Measurements from ENCODE around the gene EDC3. TPM values are rescaled to one million over a fixed set of nuclear protein-coding genes. Genes with fewer than 3 reads are reported as not detected.

The EDC3 gene
- total and polyA plus RNA-seq, 9 of the 15 experiments (the other 6 are each of a cell fraction or from before 2014, with no cell fraction given), result 11.7 to 63.9 (median 32.8) TPM

GRCh38 chr15:74725225-74725774 lies 29.5 kb upstream of the EDC3 start, which contains the start of gene CYP1A1:
CYP1A1 (minus strand) TSS chr15:74725528; CDS start chr15:74723097, 2,431 bp downstream.
- no TSS peak for BruUV-seq (replicated peaks)
- peaks cover 39 to 74% of the 10 kb centered on the region in 2 experiments for H3K27me3 ChIP-seq (ENCODE audit: control insufficient read depth in 2 of 2, insufficient read depth in 2 of 2, low read length in 2 of 2)
- FAIRE-seq (no peak), DNase-seq (ENCODE audit: extremely low read depth in 1 of 4, low spot score in 3 of 4) (peak in 1 of 4 experiments; percentile 35), ATAC-seq (peak; percentile 27; the same call in 1 of the 3 replicates)
- in situ Hi-C loops (cut with MboI), result no loop called here
- intact Hi-C loops (cut with micrococcal nuclease), result no loop called here
- POLR2A ChIA-PET, result interaction anchor here (0.6 to 1.3 kb wide), 4 partner anchors 10 to 46 kb away, joined by 3 read pairs; no protein-coding TSS in a partner anchor
- H3K36me3 ChIP-seq (ENCODE audit: control insufficient read depth, insufficient read depth, low read length), result no peaks in the 10 kb centered on the region
- no peaks in the 10 kb centered on the region for H3K79me2 ChIP-seq (ENCODE audit: control insufficient read depth, insufficient read depth, low read length)
- H3K4me3 ChIP-seq, result peak within 1 kb of the TSS; percentile 10
- H2AFZ ChIP-seq (ENCODE audit: low read depth, low read length), result no peak within 1 kb of the TSS; the same call in 1 of the 2 replicates
- H3K9me1 ChIP-seq (ENCODE audit: control insufficient read depth, insufficient read depth, low read length), result no peaks in the 10 kb centered on the region
- H4K20me1 ChIP-seq (replicated peaks; ENCODE audit: control insufficient read depth, insufficient read depth, low read length), result no peaks in the 10 kb centered on the region
- H3K4me1 ChIP-seq (replicated peaks in 1 of 2; ENCODE audit: control insufficient read depth in 2 of 2, insufficient read depth in 2 of 2, low read length in 2 of 2), result peaks cover 5 to 19% of the 10 kb centered on the region in 2 experiments; a peak in 2 of 5 replicates
- H3K27ac ChIP-seq (ENCODE audit: extremely low read depth, low read depth, low read length), result no peak within 1 kb of the TSS
- peak within 1 kb of the TSS; percentile 12 for H3K4me2 ChIP-seq (ENCODE audit: insufficient read depth, low read length)
- no peak for TF ChIP-seq LEF1 (IDR thresholded peaks at IDR 0.05)
- peak; percentile 72; the same call in 1 of the 2 replicates for TF ChIP-seq ZFP91 (CRISPR knock-in tag; IDR thresholded peaks at IDR 0.05)
- TF ChIP-seq ASH1L (IDR thresholded peaks at IDR 0.05; ENCODE audit: borderline replicate concordance, low read depth, partially characterized antibody), result no peak
- no peak for TF ChIP-seq SMARCA5 (IDR thresholded peaks at IDR 0.05)
- no peak for TF ChIP-seq ZBTB12 (CRISPR knock-in tag; IDR thresholded peaks at IDR 0.05)
- CTCF ChIA-PET (ENCODE audit: low intra/inter-chr PET ratio), result no interaction called here
- peak within 1 kb of the TSS in 1 of 2 experiments; percentile 45; a peak in 2 of 4 replicates for H3K9ac ChIP-seq (ENCODE audit: insufficient read depth in 1 of 2, low read depth in 2 of 2, low read length in 2 of 2)
- WGBS (ENCODE audit: insufficient coverage, low coverage, missing lambda C conversion rate), result 0% methylated on average over 4 of the region's 10 CpGs
- H3K9me3 ChIP-seq (replicated peaks; ENCODE audit: control insufficient read depth, insufficient read depth, low read depth, low read length), result no peaks in the 10 kb centered on the region

Data from K562 (cell line).